HG03432 (cell line): ENCODE measurements around the gene PPA2.

Experiments
- ATAC-seq: cut with Tn5 transposase; IDR thresholded peaks from one replicate; pipeline ENCODE4 v1.9.1; 2021; ENCODE audit warnings: mild to moderate bottlenecking, moderate library complexity; ENCODE audit not compliant: unreplicated experiment

PPA2 gene

GRCh38 chr4:105329081-105329480, 144.8 kb downstream of the PPA2 start:
- no peak for ATAC-seq

DNA sequence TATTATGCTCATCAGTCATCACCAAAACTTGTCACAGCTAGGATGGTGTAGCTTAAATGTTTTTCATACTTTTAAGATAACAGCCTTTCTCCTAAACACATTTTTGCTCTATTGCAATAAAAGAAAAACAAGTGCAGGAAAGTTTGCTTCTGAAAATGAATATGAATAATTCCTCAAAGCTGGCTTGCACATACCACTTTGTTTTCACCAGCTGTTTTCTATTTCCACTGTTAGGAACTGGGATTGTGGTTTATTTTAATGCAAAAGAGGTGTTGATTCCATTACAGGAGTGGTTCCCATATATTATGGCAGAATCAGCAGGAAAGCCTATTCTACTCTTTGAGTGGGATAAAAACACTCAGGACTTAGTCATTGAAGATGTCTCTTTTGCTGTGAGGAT, 145.9 kb downstream of the PPA2 start:
- no peak for ATAC-seq

DNA sequence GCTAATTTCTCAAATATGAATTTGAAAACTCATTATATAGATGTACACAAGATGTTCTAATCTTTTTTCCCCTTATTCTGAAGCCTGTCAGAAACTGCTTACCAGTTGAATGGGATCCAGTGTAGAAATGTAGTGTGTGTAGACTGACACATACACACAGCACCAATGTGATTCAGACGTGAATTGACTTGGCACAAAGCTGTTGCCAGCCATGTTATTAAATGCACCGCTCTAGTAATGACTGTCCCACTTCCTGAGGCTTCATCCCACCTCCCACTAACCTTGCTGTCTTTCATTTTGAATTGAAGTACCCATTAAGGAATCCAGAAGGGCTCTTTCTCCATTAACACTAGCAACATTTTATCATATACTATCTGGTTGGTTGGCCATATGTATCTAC, 146.6 kb downstream of the PPA2 start:
- no peak for ATAC-seq
